Measurements from ENCODE around the gene B4GALT4.

B4GALT4 gene

GRCh38 chr3:119236756-119237155 lies 3.9 kb downstream of the B4GALT4 start:
- no peak for DNase-seq

GRCh38 chr3:119235151-119235550 lies 5.5 kb downstream of the B4GALT4 start:
- no peak for DNase-seq

- no peak for DNase-seq
These were observed 6.1 kb downstream of the B4GALT4 start for GRCh38 chr3:119234610-119235009.

GRCh38 chr3:119230745-119231144 lies 9.9 kb downstream of the B4GALT4 start:
- no peak for DNase-seq

GRCh38 chr3:119230071-119230470 lies 10.6 kb downstream of the B4GALT4 start:
- no peak for DNase-seq

GRCh38 chr3:119229190-119229589 lies 11.5 kb downstream of the B4GALT4 start:
- no peak for DNase-seq

GRCh38 chr3:119228373-119229145 lies 12.1 kb downstream of the B4GALT4 start:
- DNase-seq: no peak

GRCh38 chr3:119227070-119227850 lies 13.4 kb downstream of the B4GALT4 start:
- no peak for DNase-seq

GRCh38 chr3:119225121-119225520 lies 15.6 kb downstream of the B4GALT4 start:
- DNase-seq: no peak

GRCh38 chr3:119223511-119223910 lies 17.2 kb downstream of the B4GALT4 start:
- no peak for DNase-seq

- no peak for DNase-seq
These were observed 18.3 kb downstream of the B4GALT4 start for GRCh38 chr3:119222391-119222790.

- DNase-seq: no peak
These were observed 18.8 kb downstream of the B4GALT4 start for GRCh38 chr3:119221779-119222320.

- no peak for DNase-seq
These were observed 19.6 kb downstream of the B4GALT4 start for GRCh38 chr3:119220970-119221667.

GRCh38 chr3:119220198-119220597 lies 20.5 kb downstream of the B4GALT4 start:
- DNase-seq: no peak

- no peak for DNase-seq
These were observed 21.6 kb downstream of the B4GALT4 start for GRCh38 chr3:119219069-119219468.

GRCh38 chr3:119211803-119212202 lies 28.9 kb downstream of the B4GALT4 start:
- DNase-seq: no peak

GRCh38 chr3:119211193-119211592 lies 29.5 kb downstream of the B4GALT4 start:
- no peak for DNase-seq

- DNase-seq: no peak
These were observed 33.2 kb downstream of the B4GALT4 start for GRCh38 chr3:119207512-119207875.

GRCh38 chr3:119206611-119207511 lies 33.8 kb downstream of the B4GALT4 start:
- DNase-seq: peak; percentile 2

GRCh38 chr3:119205685-119206084 lies 35.0 kb downstream of the B4GALT4 start:
- DNase-seq: no peak

GRCh38 chr3:119205209-119205608 lies 35.5 kb downstream of the B4GALT4 start:
- no peak for DNase-seq

GRCh38 chr3:119195911-119196310 lies 44.8 kb downstream of the B4GALT4 start:
- no peak for DNase-seq

GRCh38 chr3:119195151-119195476 lies 45.6 kb downstream of the B4GALT4 start:
- no peak for DNase-seq
